Activated CD4-positive, alpha-beta T cell treated with anti-CD3 and anti-CD28 coated beads, Interleukin-2, amount 50 U/mL, for 48 hours (primary cell): Measurements from ENCODE around the gene C19orf38.

Experiments
- DNase-seq, 2 experiments: peaks; one replicate each; pipeline ENCODE4 v3.0.0-alpha.2; 2020

Gene C19orf38

DNA sequence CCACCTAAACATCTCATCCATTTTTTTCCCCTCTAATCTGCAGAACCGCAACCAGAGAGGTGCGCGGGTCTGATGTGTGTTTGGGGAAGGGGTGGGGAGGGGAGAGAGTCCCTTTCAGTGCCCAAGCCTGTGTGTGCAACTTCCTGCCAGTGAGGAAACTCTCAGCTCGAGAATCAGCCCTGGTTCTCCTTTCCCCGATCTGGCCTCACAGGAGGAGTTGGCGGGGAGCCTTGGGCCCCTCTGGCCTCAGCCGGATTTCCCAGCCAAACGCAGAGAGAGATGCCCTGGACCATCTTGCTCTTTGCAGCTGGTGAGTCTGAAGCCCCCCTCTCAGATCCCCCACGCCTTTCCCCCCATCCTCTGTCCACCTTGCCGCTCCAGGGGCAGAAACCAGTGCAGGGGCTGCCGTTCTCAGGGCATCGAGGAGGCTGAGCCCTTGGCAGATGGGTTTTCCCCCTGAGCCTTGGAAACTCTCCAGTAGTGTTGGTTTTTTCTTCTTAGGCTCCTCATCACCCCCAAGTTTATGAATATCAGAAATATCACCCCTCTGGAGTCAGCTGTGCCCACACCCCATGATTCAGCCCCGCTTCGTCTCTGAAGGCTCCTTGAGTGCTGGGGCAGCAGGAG lies at the start of gene C19orf38:
C19orf38 (plus strand) TSS at position 186 of the 627 bp plus-strand sequence; CDS start at position 280, 94 bp downstream.
- no peak for DNase-seq

GRCh38 chr19:10800488-10800887 lies 47.7 kb upstream of the C19orf38 start:
- no peak for DNase-seq

- DNase-seq: no peak
These were observed 45.7 kb upstream of the C19orf38 start for GRCh38 chr19:10802479-10802878.

GRCh38 chr19:10803252-10803651 lies 45.0 kb upstream of the C19orf38 start:
- DNase-seq: no peak

GRCh38 chr19:10805065-10805757 lies 43.0 kb upstream of the C19orf38 start:
- DNase-seq: no peak

DNA sequence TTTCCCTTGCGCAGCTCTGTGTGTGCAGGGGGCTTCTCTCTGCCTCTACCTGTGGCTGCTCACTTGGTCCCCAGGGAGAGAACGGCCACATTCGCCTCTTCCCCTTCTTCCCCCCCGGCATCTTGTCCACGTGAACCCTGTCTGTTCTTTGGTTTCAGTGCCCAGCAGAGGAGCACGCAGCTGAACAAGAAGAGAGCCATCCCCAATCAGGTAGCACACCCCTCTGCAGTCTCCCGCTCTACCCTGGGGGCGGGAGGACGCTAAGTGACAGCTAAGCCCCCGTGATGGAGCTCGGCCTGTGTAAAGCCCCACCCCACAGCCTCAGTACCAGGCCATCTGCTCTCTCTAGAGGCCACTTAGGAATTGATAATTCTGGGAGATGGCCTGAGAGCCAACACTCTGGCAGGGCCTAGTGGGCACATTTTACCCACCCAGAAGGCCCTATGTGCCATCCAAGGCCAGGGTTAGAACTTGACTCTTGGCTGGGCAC lies 42.4 kb upstream of the C19orf38 start:
- DNase-seq: no peak

- peak; percentile 42 to 54 for DNase-seq
These were observed 39.1 kb upstream of the C19orf38 start for GRCh38 chr19:10808937-10809649.

DNA sequence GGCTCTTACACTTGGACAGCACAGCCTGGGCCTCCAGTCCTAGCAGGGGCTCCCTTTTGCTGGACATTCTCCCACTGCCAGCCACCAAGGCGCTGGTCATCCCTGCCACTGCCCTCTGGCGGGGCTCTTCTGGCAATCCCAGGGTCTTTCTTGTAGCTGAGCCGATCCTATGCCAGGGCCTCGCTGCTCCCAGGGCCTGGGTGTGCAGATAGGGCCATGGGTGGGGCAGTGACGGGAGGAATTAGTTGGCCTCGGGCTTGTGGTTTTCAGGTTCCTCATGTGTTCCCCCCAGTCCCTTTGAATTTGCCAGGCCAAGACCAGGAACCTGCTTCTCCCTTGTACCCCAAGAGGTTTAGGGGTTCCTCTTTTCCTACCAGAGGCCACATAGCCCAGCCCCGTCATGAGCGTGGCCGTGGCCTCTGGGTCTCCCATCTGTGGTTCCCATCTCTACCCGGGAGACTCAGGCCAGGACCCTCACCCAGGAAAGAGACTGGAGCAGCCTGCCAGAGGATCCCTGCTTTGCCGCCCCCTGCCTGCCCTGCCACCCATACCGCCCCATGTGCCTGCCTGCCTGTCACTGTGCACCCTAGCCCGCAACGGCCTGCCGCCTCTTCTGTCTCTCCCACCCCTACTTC lies 38.4 kb upstream of the C19orf38 start:
- no peak for DNase-seq

GRCh38 chr19:10811391-10812111 lies 36.7 kb upstream of the C19orf38 start:
- no peak for DNase-seq

GRCh38 chr19:10812196-10812595 lies 36.0 kb upstream of the C19orf38 start:
- DNase-seq: no peak

DNA sequence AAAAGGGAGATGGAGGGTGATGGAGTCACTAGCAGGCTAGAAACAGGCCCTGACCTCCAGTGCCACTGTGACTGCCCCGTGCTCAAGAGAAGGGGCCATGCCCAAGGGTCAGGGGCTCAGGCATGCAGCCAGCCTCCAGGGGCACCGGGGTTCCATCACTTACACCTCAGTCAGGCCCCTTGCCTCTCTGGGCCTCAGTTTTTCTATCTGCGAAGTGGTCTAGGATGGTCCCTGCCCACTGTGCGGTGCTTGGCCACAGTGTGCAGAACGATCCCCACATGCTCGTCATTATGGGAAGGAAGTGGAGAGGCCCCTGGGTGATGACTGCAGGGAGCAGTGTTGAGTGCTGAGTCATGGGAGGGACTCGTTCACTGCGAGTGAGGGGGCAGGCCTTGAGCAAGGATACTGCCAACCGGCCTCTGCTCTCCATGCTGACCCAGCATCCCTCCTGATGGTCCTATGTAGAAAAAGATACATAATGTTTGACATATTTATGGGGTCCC lies 35.3 kb upstream of the C19orf38 start:
- peak; percentile 48 to 55 for DNase-seq

- DNase-seq: no peak
These were observed 33.1 kb upstream of the C19orf38 start for GRCh38 chr19:10815007-10815536.

- DNase-seq: no peak
These were observed 32.1 kb upstream of the C19orf38 start for GRCh38 chr19:10815969-10816644.

GRCh38 chr19:10816691-10817090 lies 31.5 kb upstream of the C19orf38 start:
- no peak for DNase-seq

GRCh38 chr19:10817291-10818038 lies 30.8 kb upstream of the C19orf38 start:
- no peak for DNase-seq

DNA sequence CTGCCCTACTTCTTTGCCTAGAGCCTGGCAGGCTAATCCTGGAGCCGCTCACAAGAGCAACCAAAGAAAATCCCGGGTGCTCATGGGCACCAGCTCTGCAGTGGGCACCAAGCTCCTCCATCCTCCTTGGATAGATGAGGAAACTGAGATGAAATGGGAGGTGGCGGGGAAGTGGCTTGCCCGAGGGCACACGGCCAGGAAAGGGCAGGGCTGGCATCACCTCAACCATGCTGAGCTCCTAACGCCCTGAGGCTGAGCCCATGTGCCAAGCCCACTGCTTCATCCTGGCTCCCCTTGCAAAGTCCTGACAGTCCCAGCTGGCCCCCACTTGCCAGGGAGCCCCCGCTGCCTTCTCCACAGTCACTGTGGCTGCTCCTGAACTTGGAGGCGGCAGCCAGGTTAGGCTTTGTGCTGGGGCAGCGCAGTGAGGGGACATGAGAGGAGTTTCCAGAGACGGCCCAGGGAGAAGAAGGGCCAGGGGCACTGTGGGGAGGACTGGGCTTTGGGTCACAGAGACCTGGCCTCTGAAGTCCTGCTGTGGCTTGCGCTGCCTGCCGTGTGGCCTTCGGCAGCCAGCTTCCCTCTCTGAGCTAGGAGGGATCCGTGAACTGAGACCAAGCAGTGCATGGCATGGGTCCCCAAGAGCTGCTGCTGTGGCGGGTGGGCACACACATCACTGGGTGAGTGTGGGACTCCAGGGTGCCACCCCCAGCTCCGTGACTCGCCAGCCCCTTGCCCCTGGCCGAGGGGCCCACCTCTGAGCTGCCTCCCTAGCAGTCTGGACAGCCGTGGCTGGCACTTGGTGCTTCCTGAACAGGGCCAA lies 29.7 kb upstream of the C19orf38 start:
- no peak for DNase-seq

- DNase-seq: no peak
These were observed 28.8 kb upstream of the C19orf38 start for GRCh38 chr19:10819124-10820060.

- no peak for DNase-seq
These were observed 28.0 kb upstream of the C19orf38 start for GRCh38 chr19:10820173-10820572.

DNA sequence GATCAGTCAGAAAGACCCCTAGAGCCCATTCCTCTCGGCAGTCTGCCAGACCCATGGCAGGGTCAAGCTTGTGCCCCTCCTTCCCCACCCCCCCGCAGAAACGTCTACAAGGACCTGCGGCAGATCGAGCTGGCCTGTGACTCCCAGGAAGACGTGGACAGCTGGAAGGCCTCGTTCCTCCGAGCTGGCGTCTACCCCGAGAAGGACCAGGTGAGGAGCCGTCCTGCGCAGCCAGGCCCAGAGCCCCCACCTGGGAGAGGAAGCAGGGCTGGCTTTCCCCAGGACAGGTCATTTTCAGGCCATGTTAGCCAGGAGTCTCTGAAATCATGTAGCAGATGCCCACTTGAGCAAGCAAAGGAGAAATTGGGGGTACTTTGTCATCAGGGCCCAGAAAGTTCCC lies 24.5 kb upstream of the C19orf38 start:
- DNase-seq: no peak
